DND-41 (cell line): ENCODE data around the gene CDK5.
A peak's percentile ranks its signal among the peaks of the same experiment; 100 is the strongest.

ENCODE experiments used
- CTCF ChIP-seq: IDR thresholded peaks from 2 replicates; pipeline ENCODE4 v1.5.1; 2012; ENCODE audit warnings: borderline replicate concordance, low read length, moderate library complexity, mild to moderate bottlenecking; ENCODE audit not compliant: poor library complexity, severe bottlenecking; ENCODE audit errors: extremely low read depth
- EZH2 ChIP-seq: IDR thresholded peaks from 3 replicates; pipeline ENCODE4 v1.6.1; 2012; ENCODE audit warnings: borderline replicate concordance, low read depth, mild to moderate bottlenecking, moderate library complexity, low read length, inconsistent platforms; ENCODE audit not compliant: severe bottlenecking

- TF ChIP-seq CTCF (peak; percentile 30), EZH2 (no peak)
Observed at GRCh38 chr7:151060416-151061212, 2.9 kb upstream of the CDK5 start.
